ENCODE data around the gene DUOX1.

Gene DUOX1

GRCh38 chr15:45088801-45089711, 40.7 kb upstream of the DUOX1 start:
- TF ChIP-seq EP300 (IDR thresholded peaks at IDR 0.05; ENCODE audit: borderline replicate concordance): no peak
- TF ChIP-seq, protein P1, sequence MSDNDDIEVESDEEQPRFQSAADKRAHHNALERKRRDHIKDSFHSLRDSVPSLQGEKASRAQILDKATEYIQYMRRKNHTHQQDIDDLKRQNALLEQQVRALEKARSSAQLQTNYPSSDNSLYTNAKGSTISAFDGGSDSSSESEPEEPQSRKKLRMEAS (IDR thresholded peaks at IDR 0.05): no peak
- TF ChIP-seq CEBPB (IDR thresholded peaks at IDR 0.05): no peak
- no peak for TF ChIP-seq TEAD4 (IDR thresholded peaks at IDR 0.05)
- no peak for TF ChIP-seq USF1 (IDR thresholded peaks at IDR 0.05)
- no peak for TF ChIP-seq TAF1 (IDR thresholded peaks at IDR 0.05; ENCODE audit: low read depth)
- TF ChIP-seq NFIC (IDR thresholded peaks at IDR 0.05): no peak
- TF ChIP-seq TCF12 (IDR thresholded peaks at IDR 0.05; ENCODE audit: low read depth): no peak
- TF ChIP-seq, protein P2, sequence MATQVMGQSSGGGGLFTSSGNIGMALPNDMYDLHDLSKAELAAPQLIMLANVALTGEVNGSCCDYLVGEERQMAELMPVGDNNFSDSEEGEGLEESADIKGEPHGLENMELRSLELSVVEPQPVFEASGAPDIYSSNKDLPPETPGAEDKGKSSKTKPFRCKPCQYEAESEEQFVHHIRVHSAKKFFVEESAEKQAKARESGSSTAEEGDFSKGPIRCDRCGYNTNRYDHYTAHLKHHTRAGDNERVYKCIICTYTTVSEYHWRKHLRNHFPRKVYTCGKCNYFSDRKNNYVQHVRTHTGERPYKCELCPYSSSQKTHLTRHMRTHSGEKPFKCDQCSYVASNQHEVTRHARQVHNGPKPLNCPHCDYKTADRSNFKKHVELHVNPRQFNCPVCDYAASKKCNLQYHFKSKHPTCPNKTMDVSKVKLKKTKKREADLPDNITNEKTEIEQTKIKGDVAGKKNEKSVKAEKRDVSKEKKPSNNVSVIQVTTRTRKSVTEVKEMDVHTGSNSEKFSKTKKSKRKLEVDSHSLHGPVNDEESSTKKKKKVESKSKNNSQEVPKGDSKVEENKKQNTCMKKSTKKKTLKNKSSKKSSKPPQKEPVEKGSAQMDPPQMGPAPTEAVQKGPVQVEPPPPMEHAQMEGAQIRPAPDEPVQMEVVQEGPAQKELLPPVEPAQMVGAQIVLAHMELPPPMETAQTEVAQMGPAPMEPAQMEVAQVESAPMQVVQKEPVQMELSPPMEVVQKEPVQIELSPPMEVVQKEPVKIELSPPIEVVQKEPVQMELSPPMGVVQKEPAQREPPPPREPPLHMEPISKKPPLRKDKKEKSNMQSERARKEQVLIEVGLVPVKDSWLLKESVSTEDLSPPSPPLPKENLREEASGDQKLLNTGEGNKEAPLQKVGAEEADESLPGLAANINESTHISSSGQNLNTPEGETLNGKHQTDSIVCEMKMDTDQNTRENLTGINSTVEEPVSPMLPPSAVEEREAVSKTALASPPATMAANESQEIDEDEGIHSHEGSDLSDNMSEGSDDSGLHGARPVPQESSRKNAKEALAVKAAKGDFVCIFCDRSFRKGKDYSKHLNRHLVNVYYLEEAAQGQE (IDR thresholded peaks at IDR 0.05; ENCODE audit: low read depth): no peak
- TF ChIP-seq RAD21 (IDR thresholded peaks at IDR 0.05; ENCODE audit: low read depth): no peak

DNA sequence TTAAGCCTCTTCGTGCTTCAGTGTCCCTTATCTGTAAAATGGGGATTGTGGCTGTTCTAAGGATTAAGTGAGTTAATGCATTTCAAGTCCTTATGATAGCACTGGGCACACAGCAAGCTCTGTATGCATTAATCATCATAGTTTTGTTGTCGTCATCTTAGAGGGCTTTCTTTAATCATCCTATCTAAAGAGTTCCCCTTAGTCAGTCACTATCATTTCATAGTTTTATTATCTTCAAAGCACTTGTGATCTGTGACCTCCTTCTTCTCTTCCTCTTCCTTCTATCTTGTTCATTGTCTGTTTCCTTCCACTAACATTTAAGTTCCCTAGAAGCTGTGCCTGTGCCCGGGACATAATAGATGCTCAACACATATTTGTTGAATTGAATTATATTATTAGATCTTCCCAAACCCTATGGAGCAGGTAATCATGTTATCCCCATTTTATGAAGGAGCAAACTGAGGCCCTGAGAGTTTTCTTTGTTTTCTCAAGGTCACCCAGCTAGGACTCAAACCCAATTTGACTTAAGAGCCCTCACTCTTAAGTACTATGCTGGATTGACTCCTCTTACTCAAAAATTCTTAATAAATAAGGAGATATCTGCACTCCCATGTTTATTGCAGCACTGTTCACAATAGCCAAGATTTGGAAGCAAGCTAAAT, 40.0 kb upstream of the DUOX1 start:
- no peak for TF ChIP-seq RAD21 (IDR thresholded peaks at IDR 0.05; ENCODE audit: low read depth)
- TF ChIP-seq CEBPB (IDR thresholded peaks at IDR 0.05): no peak
- TF ChIP-seq, protein P2 (IDR thresholded peaks at IDR 0.05; ENCODE audit: low read depth): no peak
- no peak for TF ChIP-seq NFIC (IDR thresholded peaks at IDR 0.05)
- no peak for TF ChIP-seq YY1 (IDR thresholded peaks at IDR 0.05; ENCODE audit: low read depth)
- no peak for TF ChIP-seq TAF1 (IDR thresholded peaks at IDR 0.05; ENCODE audit: low read depth)
- TF ChIP-seq TCF12 (IDR thresholded peaks at IDR 0.05; ENCODE audit: low read depth): no peak
- TF ChIP-seq EGR1 (IDR thresholded peaks at IDR 0.05): no peak
- TF ChIP-seq TEAD4 (IDR thresholded peaks at IDR 0.05): no peak
- TF ChIP-seq EP300 (IDR thresholded peaks at IDR 0.05; ENCODE audit: borderline replicate concordance): no peak
- TF ChIP-seq FOXM1 (IDR thresholded peaks at IDR 0.05; ENCODE audit: borderline replicate concordance, low read depth): no peak
- no peak for TF ChIP-seq ZBTB7A (IDR thresholded peaks at IDR 0.05; ENCODE audit: low read depth)
- no peak for TF ChIP-seq USF1 (IDR thresholded peaks at IDR 0.05)
- no peak for TF ChIP-seq CREB1 (IDR thresholded peaks at IDR 0.05; ENCODE audit: low read depth)
- TF ChIP-seq, protein P1 (IDR thresholded peaks at IDR 0.05): no peak

DNA sequence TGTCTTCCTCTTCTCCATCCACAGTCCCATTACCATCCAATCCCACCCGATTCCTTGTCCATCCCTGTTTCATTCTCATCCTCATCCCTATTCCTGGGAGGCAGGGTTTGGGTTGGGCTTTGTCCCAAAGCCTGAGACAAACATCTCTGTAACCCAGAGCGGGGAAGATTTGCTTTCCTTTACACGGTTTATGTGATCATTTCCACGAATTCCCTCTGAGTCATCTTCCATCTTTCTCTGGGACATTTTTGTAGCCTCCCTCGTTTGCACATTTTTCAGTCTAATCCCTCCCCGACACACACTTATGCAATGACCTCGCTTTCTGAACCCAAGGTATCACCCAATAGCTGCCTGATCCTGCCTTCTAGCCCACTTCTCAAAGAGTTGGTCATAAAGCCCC, 38.6 kb upstream of the DUOX1 start:
- TF ChIP-seq, protein P2 (IDR thresholded peaks at IDR 0.05; ENCODE audit: low read depth): no peak
- no peak for TF ChIP-seq CEBPB (IDR thresholded peaks at IDR 0.05)
- no peak for TF ChIP-seq FOXM1 (IDR thresholded peaks at IDR 0.05; ENCODE audit: borderline replicate concordance, low read depth)
- no peak for TF ChIP-seq ZBTB7A (IDR thresholded peaks at IDR 0.05; ENCODE audit: low read depth)
- TF ChIP-seq, protein P1 (IDR thresholded peaks at IDR 0.05): no peak
- no peak for TF ChIP-seq EP300 (IDR thresholded peaks at IDR 0.05; ENCODE audit: borderline replicate concordance)
- TF ChIP-seq NFIC (IDR thresholded peaks at IDR 0.05): no peak

DNA sequence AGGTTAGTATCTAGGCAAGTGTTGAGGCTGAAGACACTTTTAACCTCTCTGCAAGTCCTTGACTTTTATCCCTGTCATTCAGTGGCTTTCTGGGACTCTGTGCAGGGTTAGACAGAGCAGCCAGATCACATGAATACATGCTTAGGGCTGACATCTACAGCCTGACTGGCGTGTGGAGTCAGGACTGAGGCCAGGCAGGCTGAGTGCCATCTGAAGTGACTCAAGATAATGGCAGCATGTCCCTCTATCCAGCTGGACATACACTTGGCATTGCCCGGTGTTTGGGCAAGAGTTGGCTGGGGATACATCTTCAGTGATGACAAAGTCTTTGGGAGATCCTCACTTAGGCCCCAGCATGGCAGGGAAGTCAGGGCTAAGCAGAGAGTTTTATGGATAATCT, 38.2 kb upstream of the DUOX1 start:
- TF ChIP-seq RAD21 (IDR thresholded peaks at IDR 0.05; ENCODE audit: low read depth): no peak
- no peak for TF ChIP-seq TEAD4 (IDR thresholded peaks at IDR 0.05)
- no peak for TF ChIP-seq CEBPB (IDR thresholded peaks at IDR 0.05)
- TF ChIP-seq EGR1 (IDR thresholded peaks at IDR 0.05): no peak
- no peak for TF ChIP-seq EP300 (IDR thresholded peaks at IDR 0.05; ENCODE audit: borderline replicate concordance)
- no peak for TF ChIP-seq YY1 (IDR thresholded peaks at IDR 0.05; ENCODE audit: low read depth)
